Neuronal stem cell (in vitro differentiated cells): ENCODE data around the gene SYCE1. TPM values are rescaled to one million over a fixed set of nuclear protein-coding genes. Genes with fewer than 3 reads are reported as not detected.
A peak's percentile ranks its signal among the peaks of the same experiment; 100 is the strongest.

Experiments used
- DNase-seq: peaks from one replicate; pipeline ENCODE4 v3.0.0-alpha.2; 2013; ENCODE audit warnings: low spot score
- H2AFZ ChIP-seq: one replicate; pipeline ENCODE4 v1.6.1; 2013; ENCODE audit warnings: mild to moderate bottlenecking, low read length, inconsistent platforms
- H2AK5ac ChIP-seq: 2 replicates; pipeline ENCODE4 v1.6.1; 2013; ENCODE audit warnings: low read depth, mild to moderate bottlenecking, inconsistent platforms, low read length, moderate library complexity, mixed read lengths
- H2BK120ac ChIP-seq: 2 replicates; pipeline ENCODE4 v1.6.1; 2013; ENCODE audit warnings: low read depth, mild to moderate bottlenecking, inconsistent platforms, low read length, moderate library complexity, mixed read lengths
- H2BK12ac ChIP-seq: one replicate; pipeline ENCODE4 v1.6.1; 2013; ENCODE audit warnings: low read length, inconsistent platforms
- H2BK15ac ChIP-seq: 2 replicates; pipeline ENCODE4 v1.6.1; 2013; ENCODE audit warnings: mild to moderate bottlenecking, low read length, inconsistent platforms, mixed read lengths
- H2BK5ac ChIP-seq: one replicate; pipeline ENCODE4 v1.6.1; 2013; ENCODE audit warnings: inconsistent platforms, mild to moderate bottlenecking, low read length, moderate library complexity
- H3K14ac ChIP-seq: one replicate; pipeline ENCODE4 v1.6.1; 2013; ENCODE audit warnings: low read length, inconsistent platforms
- H3K18ac ChIP-seq: 2 replicates; pipeline ENCODE4 v1.6.1; 2013; ENCODE audit warnings: low read length, inconsistent platforms
- H3K23ac ChIP-seq: 2 replicates; pipeline ENCODE4 v1.6.1; 2013; ENCODE audit warnings: low read depth, mild to moderate bottlenecking, mixed read lengths, low read length, inconsistent platforms; ENCODE audit not compliant: poor library complexity
- H3K27ac ChIP-seq: replicated peaks from 3 replicates; pipeline ENCODE4 v1.5.1; 2013; ENCODE audit warnings: low read length, inconsistent platforms
- H3K27me3 ChIP-seq, 3 experiments: 2 replicates each; pipeline ENCODE4 v1.6.1; 2013; ENCODE audit warnings: low read length in 3 of 3, mild to moderate bottlenecking in 2 of 3, inconsistent platforms in 1 of 3, low read depth in 1 of 3, mixed read lengths in 1 of 3, moderate library complexity in 1 of 3; ENCODE audit not compliant: control insufficient read depth in 3 of 3, insufficient read depth in 3 of 3
- H3K36me3 ChIP-seq, 2 donors: replicated peaks in 1 of 2; 2 replicates each; pipeline ENCODE4 v1.6.1; 2013; ENCODE audit warnings: low read length in 2 of 2; ENCODE audit not compliant: control insufficient read depth in 2 of 2, insufficient read depth in 2 of 2
- H3K4ac ChIP-seq: 2 replicates; pipeline ENCODE4 v1.6.1; 2013; ENCODE audit warnings: inconsistent platforms, mild to moderate bottlenecking, low read length, moderate library complexity
- H3K4me1 ChIP-seq, 2 donors: 1 replicate in 1 of 2; 2 replicates in 1 of 2; pipeline ENCODE4 v1.6.1; 2013; ENCODE audit warnings: low read length in 2 of 2, low read depth in 1 of 2; ENCODE audit not compliant: control insufficient read depth in 2 of 2, insufficient read depth in 1 of 2
- H3K4me2 ChIP-seq: one replicate; pipeline ENCODE4 v1.6.1; 2013; ENCODE audit warnings: mild to moderate bottlenecking, low read length, inconsistent platforms; ENCODE audit not compliant: insufficient read depth, poor library complexity, severe bottlenecking
- H3K4me3 ChIP-seq, 2 donors: 2 replicates each; pipeline ENCODE4 v1.5.1; 2013; ENCODE audit warnings: low read length in 2 of 2, mild to moderate bottlenecking in 2 of 2, inconsistent platforms in 1 of 2, moderate library complexity in 1 of 2
- H3K79me1 ChIP-seq: one replicate; pipeline ENCODE4 v1.6.1; 2013; ENCODE audit warnings: low read depth, mild to moderate bottlenecking, inconsistent platforms, low read length, moderate library complexity
- H3K9ac ChIP-seq: one replicate; pipeline ENCODE4 v1.6.1; 2013; ENCODE audit warnings: mild to moderate bottlenecking, low read depth, low read length, inconsistent platforms; ENCODE audit not compliant: poor library complexity
- H3K9me3 ChIP-seq, 2 donors: replicated peaks in 1 of 2; 2 replicates each; pipeline versions ENCODE3 to v1.6.1; 2013; ENCODE audit warnings: low read length in 2 of 2, mild to moderate bottlenecking in 2 of 2, inconsistent platforms in 1 of 2, low read depth in 1 of 2, mixed read lengths in 1 of 2, moderate library complexity in 1 of 2; ENCODE audit not compliant: control insufficient read depth in 2 of 2, insufficient read depth in 1 of 2
- H4K8ac ChIP-seq: one replicate; pipeline ENCODE4 v1.6.1; 2013; ENCODE audit warnings: low read depth, mild to moderate bottlenecking, inconsistent platforms, low read length, moderate library complexity
- H4K91ac ChIP-seq: one replicate; pipeline ENCODE4 v1.6.1; 2013; ENCODE audit warnings: low read length, low read depth, mild to moderate bottlenecking, inconsistent platforms; ENCODE audit not compliant: poor library complexity
- WGBS, 2 donors: extraction: QIAGEN DNeasy Blood & Tissue Kit; methylation state at CpG; one replicate each; pipeline ENCODE4 v1.1.7; 2013; ENCODE audit warnings: missing lambda C conversion rate in 2 of 2, mixed read lengths in 1 of 2; ENCODE audit not compliant: insufficient read length in 2 of 2, insufficient replicate concordance in 1 of 2; ENCODE audit errors: extremely low coverage in 2 of 2; 5-methylcytosine and 5-hydroxymethylcytosine counted together
- polyA plus RNA-seq, 2 experiments: library from polyadenylated mRNA; stranded (reverse); fragments of 200-250 nt; gene quantifications; one replicate each; pipeline ENCODE4 v1.2.3, GENCODE V29; 2013

Gene SYCE1
- polyA plus RNA-seq (2013, experiment 1 of 2) = not detected
- not detected for polyA plus RNA-seq (2013, experiment 2 of 2)

DNA sequence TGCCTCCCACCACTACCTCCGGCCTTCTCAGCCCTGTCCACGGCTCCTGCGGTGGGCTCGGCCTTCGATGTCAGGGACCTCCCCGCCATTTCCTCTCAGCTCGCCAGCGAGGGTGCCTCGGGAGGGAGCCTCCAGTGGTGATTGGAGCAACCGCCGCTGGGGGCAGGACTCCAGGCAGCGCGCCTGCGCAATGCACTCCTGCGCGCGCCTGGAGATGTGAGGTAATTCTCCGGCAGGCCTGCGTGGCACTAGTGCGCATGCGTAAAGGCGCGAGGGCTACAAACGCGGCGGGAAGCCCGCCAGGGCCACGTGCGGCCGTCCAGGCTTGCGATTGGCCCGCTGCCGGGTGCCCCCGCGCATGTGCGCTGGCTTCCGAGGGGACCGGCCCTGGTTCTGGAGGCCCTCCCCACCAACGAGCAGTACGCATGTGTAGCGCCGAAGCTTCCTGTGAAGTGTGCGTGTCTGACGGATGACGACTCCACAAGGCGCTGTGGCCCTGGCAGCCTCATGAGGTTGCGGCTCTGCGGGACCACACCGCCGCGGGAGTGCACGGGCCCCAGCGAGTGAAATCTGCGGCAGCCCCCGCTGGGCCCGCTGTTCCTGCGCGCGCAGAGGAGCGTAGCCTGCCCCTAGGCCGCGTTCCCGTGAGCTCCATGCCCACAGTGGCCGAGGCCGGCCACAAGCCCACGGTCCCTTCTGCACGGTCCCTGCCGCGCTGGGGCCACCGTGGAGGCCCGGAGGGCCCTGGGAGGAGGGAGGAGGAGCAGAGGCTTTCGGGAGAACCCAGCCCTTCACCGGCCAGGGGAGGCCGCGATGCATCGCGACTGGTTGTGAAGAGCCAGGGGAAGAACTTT lies at the start of gene SYCE1:
Gene SYCE1 (minus strand): TSS at position 143 of the 854 bp plus-strand sequence. CDS start 54 bp downstream, at position 89.
- no peak for DNase-seq
- peak within 1 kb of the TSS; percentile 56 for H3K14ac ChIP-seq
- no peak within 1 kb of the TSS for H2AFZ ChIP-seq
- no peak within 1 kb of the TSS for H3K27ac ChIP-seq
- no CpG with 5 or more reads among the region's 77 CpGs for WGBS, 2 donors
- no peak within 1 kb of the TSS for H3K9ac ChIP-seq
- H3K4me3 ChIP-seq = no peak within 1 kb of the TSS
- no peak within 1 kb of the TSS for H3K4ac ChIP-seq
- H4K8ac ChIP-seq = no peak within 1 kb of the TSS
- no peak within 1 kb of the TSS for H2AK5ac ChIP-seq
- H3K4me2 ChIP-seq = no peak within 1 kb of the TSS
- no peak within 1 kb of the TSS for H4K91ac ChIP-seq
- H3K36me3 ChIP-seq = no peaks in the 10 kb centered on the region
- H3K79me1 ChIP-seq = no peaks in the 10 kb centered on the region
- no peak within 1 kb of the TSS for H3K23ac ChIP-seq
- H2BK15ac ChIP-seq = no peak within 1 kb of the TSS
- no peak within 1 kb of the TSS for H2BK120ac ChIP-seq
- no peak within 1 kb of the TSS for H2BK12ac ChIP-seq
- H3K4me1 ChIP-seq = no peaks in the 10 kb centered on the region
- H3K18ac ChIP-seq = no peak within 1 kb of the TSS
- peaks cover 0 to 33% of the 10 kb centered on the region in 2 donors for H3K9me3 ChIP-seq
- H2BK5ac ChIP-seq = no peak within 1 kb of the TSS
- peaks cover 0 to 10% (median 0%) of the 10 kb centered on the region in 3 experiments for H3K27me3 ChIP-seq

DNA sequence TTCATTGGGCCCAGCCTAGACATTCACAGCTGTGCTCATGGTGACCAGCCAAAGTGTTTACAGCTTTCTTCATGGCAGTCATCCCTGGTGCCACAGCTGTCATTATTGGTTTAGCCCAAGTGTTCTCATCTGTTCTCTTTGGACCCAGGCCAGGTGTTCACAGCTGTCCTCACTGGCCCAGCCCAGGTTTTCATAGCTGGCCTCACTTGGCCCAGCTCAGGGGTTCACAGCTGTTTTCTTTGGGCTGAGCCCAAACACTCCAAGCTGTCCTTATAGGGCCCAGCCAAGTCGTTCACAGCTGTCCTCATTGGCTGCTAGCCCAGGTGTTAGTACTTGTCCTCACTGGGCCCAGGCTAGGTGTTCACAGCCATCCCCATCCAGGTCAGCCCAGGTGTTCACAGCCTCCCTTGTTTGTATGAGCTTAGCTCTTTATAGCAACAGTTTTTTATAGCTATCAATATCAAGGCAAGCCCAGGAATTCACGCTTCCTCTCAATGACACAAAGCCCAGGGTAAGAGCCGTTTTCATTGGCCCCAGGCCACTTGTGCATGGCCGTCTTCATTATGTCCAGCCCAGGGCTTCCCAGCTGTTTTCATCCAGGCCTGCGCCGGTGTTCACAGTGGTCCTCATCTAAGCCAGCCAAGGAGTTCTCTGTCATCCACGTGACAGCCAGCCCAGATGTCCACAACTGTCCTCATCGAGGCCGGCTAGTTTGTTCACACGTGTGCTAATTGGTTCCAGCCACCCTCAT lies 49.6 kb upstream of the SYCE1 start:
- H3K4me3 ChIP-seq = peak overlapping the region in 1 of 2 donors; percentile 36
- no peaks in the 10 kb centered on the region for H3K4me1 ChIP-seq
- H3K27ac ChIP-seq = no peak overlapping the region
- H3K36me3 ChIP-seq = no peaks in the 10 kb centered on the region
- H3K4me2 ChIP-seq = no peak overlapping the region
- no peak overlapping the region for H3K18ac ChIP-seq
- no peak for DNase-seq
- H4K8ac ChIP-seq = no peak overlapping the region
- H3K14ac ChIP-seq = no peak overlapping the region
- no peak overlapping the region for H2AK5ac ChIP-seq
- no peak overlapping the region for H2BK15ac ChIP-seq
- H2BK12ac ChIP-seq = no peak overlapping the region
- peaks cover 1% of the 10 kb centered on the region for H3K79me1 ChIP-seq
- no peak overlapping the region for H3K9ac ChIP-seq
- no peak overlapping the region for H2BK5ac ChIP-seq
- H2AFZ ChIP-seq = no peak overlapping the region
- H3K27me3 ChIP-seq = peaks cover 0 to 4% (median 0%) of the 10 kb centered on the region in 3 experiments
- H3K23ac ChIP-seq = no peak overlapping the region
- H2BK120ac ChIP-seq = no peak overlapping the region
- H3K9me3 ChIP-seq = peaks cover 0 to 59% of the 10 kb centered on the region in 2 donors
- no peak overlapping the region for H4K91ac ChIP-seq
- WGBS, 2 donors = no CpG with 5 or more reads among the region's 10 CpGs
- H3K4ac ChIP-seq = no peak overlapping the region

DNA sequence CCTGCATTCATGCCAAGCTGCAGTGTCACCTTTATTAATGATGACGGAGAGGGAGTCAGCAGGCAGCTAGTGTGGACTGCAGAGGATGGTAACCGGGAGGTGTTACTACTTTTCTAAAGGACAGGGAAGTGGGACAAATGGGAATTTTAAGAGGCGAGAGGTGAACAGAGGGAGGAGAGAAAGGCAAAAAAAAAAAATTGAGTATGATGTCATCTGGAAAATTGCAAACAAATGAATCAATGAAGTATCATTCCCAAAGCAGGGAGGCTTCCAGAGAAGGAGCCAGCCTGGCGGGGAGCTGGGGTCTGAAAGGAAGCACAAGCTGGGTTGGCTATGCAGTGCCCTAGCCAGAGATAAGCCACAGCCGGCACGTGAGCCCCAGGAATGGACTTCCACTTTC lies 48.3 kb upstream of the SYCE1 start:
- Histone ChIP-seq H3K4me1 (no peaks in the 10 kb centered on the region), H3K27ac (no peak overlapping the region), H3K4ac (no peak overlapping the region), H4K8ac (no peak overlapping the region), H2AK5ac (no peak overlapping the region), H3K9me3 (peaks cover 0 to 47% of the 10 kb centered on the region in 2 donors), H4K91ac (no peak overlapping the region), H3K9ac (no peak overlapping the region), H2AFZ (no peak overlapping the region), H3K36me3 (no peaks in the 10 kb centered on the region), H3K27me3 (peaks cover 0 to 4% (median 0%) of the 10 kb centered on the region in 3 experiments), H3K14ac (no peak overlapping the region), H2BK120ac (no peak overlapping the region), H2BK15ac (no peak overlapping the region), H3K23ac (no peak overlapping the region), H2BK12ac (no peak overlapping the region), H2BK5ac (no peak overlapping the region), H3K18ac (no peak overlapping the region), H3K4me2 (no peak overlapping the region), H3K4me3 (no peak overlapping the region), H3K79me1 (peaks cover 1% of the 10 kb centered on the region)
- DNase-seq = no peak
- no CpG with 5 or more reads among the region's 6 CpGs for WGBS, 2 donors

DNA sequence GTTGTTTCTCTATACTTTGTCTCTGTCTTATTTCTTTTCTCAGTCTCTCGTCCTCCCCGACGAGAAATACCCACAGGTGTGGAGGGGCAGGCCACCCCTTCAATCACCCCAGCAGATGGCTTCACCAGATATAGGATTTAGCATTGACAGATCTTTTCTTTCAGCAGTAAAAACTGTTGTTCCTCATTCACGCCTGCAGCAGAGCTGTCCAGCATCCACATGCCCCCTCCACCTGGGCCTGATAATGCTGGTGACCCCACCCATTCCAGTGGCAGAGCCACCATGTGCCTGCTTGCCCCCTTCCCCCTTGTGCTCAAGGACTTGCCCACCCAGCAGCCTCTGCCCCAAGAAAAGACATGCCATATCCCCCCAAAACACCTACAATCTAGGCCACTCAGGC lies 45.7 kb upstream of the SYCE1 start:
- Histone ChIP-seq H3K4me1 (no peaks in the 10 kb centered on the region), H3K36me3 (no peaks in the 10 kb centered on the region), H3K14ac (no peak overlapping the region), H2AFZ (no peak overlapping the region), H4K8ac (no peak overlapping the region), H3K4me2 (no peak overlapping the region), H3K9ac (no peak overlapping the region), H3K9me3 (peaks cover 0 to 30% of the 10 kb centered on the region in 2 donors), H3K23ac (no peak overlapping the region), H2BK12ac (no peak overlapping the region), H3K18ac (no peak overlapping the region), H2BK15ac (no peak overlapping the region), H4K91ac (no peak overlapping the region), H2BK120ac (no peak overlapping the region), H3K4ac (no peak overlapping the region), H3K4me3 (no peak overlapping the region), H2AK5ac (no peak overlapping the region), H3K27me3 (peaks cover 0 to 4% (median 0%) of the 10 kb centered on the region in 3 experiments), H3K79me1 (no peaks in the 10 kb centered on the region), H3K27ac (no peak overlapping the region), H2BK5ac (no peak overlapping the region)
- no CpG with 5 or more reads among the region's 4 CpGs for WGBS, 2 donors
- no peak for DNase-seq
